ENCODE measurements around the gene TSPYL2.

DNA sequence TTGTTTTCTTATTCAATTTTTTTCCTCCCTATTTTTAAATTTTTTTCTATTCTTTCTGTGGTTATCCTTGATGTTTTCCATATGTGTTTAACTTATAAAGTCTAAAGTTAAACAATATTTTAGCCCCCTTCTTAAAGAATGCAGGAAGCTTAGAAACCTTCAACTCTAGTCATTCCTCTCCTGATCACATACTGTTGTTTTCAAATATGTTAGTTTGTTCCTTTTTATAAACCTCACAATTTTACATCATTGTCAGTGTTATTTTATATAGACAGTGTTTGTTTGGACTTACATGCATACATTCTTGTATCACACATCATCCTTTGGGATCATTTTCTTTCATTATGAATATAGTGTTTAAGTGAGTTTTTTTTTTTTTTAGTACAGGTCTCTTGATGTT is 43.3 kb downstream of the TSPYL2 start:
- TF ChIP-seq, protein P1, sequence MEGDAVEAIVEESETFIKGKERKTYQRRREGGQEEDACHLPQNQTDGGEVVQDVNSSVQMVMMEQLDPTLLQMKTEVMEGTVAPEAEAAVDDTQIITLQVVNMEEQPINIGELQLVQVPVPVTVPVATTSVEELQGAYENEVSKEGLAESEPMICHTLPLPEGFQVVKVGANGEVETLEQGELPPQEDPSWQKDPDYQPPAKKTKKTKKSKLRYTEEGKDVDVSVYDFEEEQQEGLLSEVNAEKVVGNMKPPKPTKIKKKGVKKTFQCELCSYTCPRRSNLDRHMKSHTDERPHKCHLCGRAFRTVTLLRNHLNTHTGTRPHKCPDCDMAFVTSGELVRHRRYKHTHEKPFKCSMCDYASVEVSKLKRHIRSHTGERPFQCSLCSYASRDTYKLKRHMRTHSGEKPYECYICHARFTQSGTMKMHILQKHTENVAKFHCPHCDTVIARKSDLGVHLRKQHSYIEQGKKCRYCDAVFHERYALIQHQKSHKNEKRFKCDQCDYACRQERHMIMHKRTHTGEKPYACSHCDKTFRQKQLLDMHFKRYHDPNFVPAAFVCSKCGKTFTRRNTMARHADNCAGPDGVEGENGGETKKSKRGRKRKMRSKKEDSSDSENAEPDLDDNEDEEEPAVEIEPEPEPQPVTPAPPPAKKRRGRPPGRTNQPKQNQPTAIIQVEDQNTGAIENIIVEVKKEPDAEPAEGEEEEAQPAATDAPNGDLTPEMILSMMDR (IDR thresholded peaks at IDR 0.05) = no peak
- TF ChIP-seq POLR2A (IDR thresholded peaks at IDR 0.05) = no peak

Measured in ovary (tissue), 3 donors.